HepG2 (cell line): ENCODE data around the gene TMEM62. TPM values are rescaled to one million over a fixed set of nuclear protein-coding genes. Genes with fewer than 3 reads are reported as not detected.
A peak's percentile ranks its signal among the peaks of the same experiment; 100 is the strongest.

Experiments used
- ATAC-seq: fragments of 200-7000 bp; cut with Tn5 transposase; 3 replicates; pipeline ENCODE4 v1.9.1; 2020; ENCODE audit warnings: mild to moderate bottlenecking, moderate library complexity
- BruUV-seq: library from RNA; stranded (reverse); fragments of 400-500 nt; replicated peaks from 2 replicates; lab custom pipeline; 2021; lab: Mats Ljungman, UMichigan
- CTCF ChIA-PET: fragments of 300-600 bp; formaldehyde crosslinking; extraction: SDS; loops from one replicate; lab custom pipeline; 2021; ENCODE audit warnings: low total read pairs, inconsistent platforms, low intra/inter-chr PET ratio; lab: Yijun Ruan, JAX
- POLR2A ChIA-PET: fragments of 350-600 bp; sonication (Branson Sonifier 250); formaldehyde crosslinking; loops from one replicate; lab custom pipeline; 2020; ENCODE audit warnings: antibody characterized with exemption, inconsistent platforms; lab: Yijun Ruan, JAX
- DNase-seq: peaks from one replicate; pipeline ENCODE4 v3.0.0-alpha.2; 2015; ENCODE audit warnings: low spot score
- FAIRE-seq: peaks from 3 replicates; lab custom pipeline; 2011; peaks lifted over from hg19 to GRCh38; lab: Jason Lieb, UNC
- H2AFZ ChIP-seq: one replicate; pipeline ENCODE4 v1.6.1; 2011; ENCODE audit warnings: low read length, inconsistent platforms
- H3K27ac ChIP-seq: fragments of 300-600 bp; 3 replicates; pipeline ENCODE4 v1.8.0; 2011; ENCODE audit warnings: mixed run types, mild to moderate bottlenecking, mixed read lengths, low read length, inconsistent platforms; ENCODE audit not compliant: insufficient read depth; ENCODE audit errors: extremely low read length
- H3K27me3 ChIP-seq, 2 experiments: fragments of 200-600 bp in 1 of 2; 2 replicates in 1 of 2; 3 replicates in 1 of 2; pipeline versions ENCODE4 v1.6.0 to v1.8.0; 2011; ENCODE audit warnings: low read length in 2 of 2, mild to moderate bottlenecking in 2 of 2, moderate library complexity in 2 of 2, inconsistent platforms in 1 of 2; ENCODE audit not compliant: insufficient read depth in 2 of 2, control insufficient read depth in 1 of 2
- H3K36me3 ChIP-seq, 2 experiments: fragments of 200-600 bp in 1 of 2; replicated peaks in 1 of 2; 2 replicates in 1 of 2; 3 replicates in 1 of 2; pipeline versions ENCODE4 v1.5.1 to v1.8.0; 2011; ENCODE audit warnings: low read length in 2 of 2, inconsistent platforms in 1 of 2; ENCODE audit not compliant: insufficient read depth in 2 of 2, control insufficient read depth in 1 of 2
- H3K4me1 ChIP-seq: 2 replicates; pipeline ENCODE4 v1.5.1; 2012; ENCODE audit warnings: low read length, inconsistent platforms; ENCODE audit not compliant: insufficient read depth
- H3K4me2 ChIP-seq: 2 replicates; pipeline ENCODE4 v1.6.0; 2011; ENCODE audit warnings: low read depth, low read length, inconsistent platforms
- H3K4me3 ChIP-seq, 3 experiments: fragments of 200-600 bp in 1 of 3; sonication (generic), shearing (Covaris generic) in 1 of 3; replicated peaks in 1 of 3; 2 replicates each; pipeline ENCODE4 v1.5.1; 2011 to 2016; ENCODE audit warnings: low read length in 3 of 3, inconsistent platforms in 2 of 3, low read depth in 2 of 3, mild to moderate bottlenecking in 2 of 3, control low read depth in 1 of 3, mixed read lengths in 1 of 3; ENCODE audit not compliant: insufficient read depth in 1 of 3
- H3K79me2 ChIP-seq: one replicate; pipeline ENCODE4 v1.6.1; 2011; ENCODE audit warnings: low read length, inconsistent platforms; ENCODE audit not compliant: insufficient read depth
- H3K9ac ChIP-seq: 2 replicates; pipeline ENCODE4 v1.6.0; 2011; ENCODE audit warnings: mild to moderate bottlenecking, low read depth, low read length, inconsistent platforms; ENCODE audit not compliant: insufficient read depth
- H3K9me3 ChIP-seq: 2 replicates; pipeline ENCODE4 v1.5.1; 2012; ENCODE audit warnings: mild to moderate bottlenecking, low read length
- H4K20me1 ChIP-seq: 2 replicates; pipeline ENCODE4 v1.6.0; 2011; ENCODE audit warnings: inconsistent platforms, mild to moderate bottlenecking, low read length, moderate library complexity; ENCODE audit not compliant: insufficient read depth
- BRCA1 ChIP-seq: sonication (generic); formaldehyde crosslinking; IDR thresholded peaks from 2 replicates; pipeline ENCODE4 v1.4.0; 2020; ENCODE audit warnings: missing genetic modification reagents
- E2F5 ChIP-seq: sonication (generic); formaldehyde crosslinking; conservative IDR thresholded peaks from 2 replicates; pipeline ENCODE4 v1.4.0; 2020; ENCODE audit warnings: missing genetic modification reagents
- NRL ChIP-seq: sonication (generic); formaldehyde crosslinking; IDR thresholded peaks from 2 replicates; pipeline ENCODE4 v1.5.0; 2020; ENCODE audit warnings: missing genetic modification reagents, mild to moderate bottlenecking, moderate library complexity, borderline replicate concordance
- POLR2G ChIP-seq: fragments of 200-400 bp; formaldehyde crosslinking; IDR thresholded peaks from 2 replicates; pipeline ENCODE4 v1.6.1; 2018; ENCODE audit warnings: mild to moderate bottlenecking, low read depth, low read length, moderate library complexity
- RAD51 ChIP-seq: fragments of 450-650 bp; IDR thresholded peaks from 2 replicates; pipeline ENCODE4 v1.6.1; 2016; ENCODE audit warnings: borderline replicate concordance
- SMARCC2 ChIP-seq: fragments of 450-650 bp; IDR thresholded peaks from 2 replicates; pipeline ENCODE4 v1.6.1; 2017; ENCODE audit warnings: antibody characterized with exemption, mild to moderate bottlenecking
- SP5 ChIP-seq: IDR thresholded peaks from 2 replicates; pipeline ENCODE4 v1.6.1; 2016; ENCODE audit warnings: low read depth, borderline replicate concordance
- THAP11 ChIP-seq: IDR thresholded peaks from 2 replicates; pipeline ENCODE4 v1.6.1; 2016; ENCODE audit warnings: missing biosample characterization, missing genetic modification reagents
- ZBTB42 ChIP-seq: sonication (generic); formaldehyde crosslinking; IDR thresholded peaks from 2 replicates; pipeline ENCODE4 v1.5.0; 2020; ENCODE audit warnings: mild to moderate bottlenecking, missing genetic modification reagents
- ZNF749 ChIP-seq: sonication (generic); formaldehyde crosslinking; IDR thresholded peaks from 2 replicates; pipeline ENCODE4 v1.8.0; 2022; ENCODE audit warnings: mild to moderate bottlenecking, missing genetic modification reagents, moderate library complexity, borderline replicate concordance
- ZNF770 ChIP-seq: sonication (generic); formaldehyde crosslinking; IDR thresholded peaks from 2 replicates; pipeline ENCODE4 v1.5.0; 2020; ENCODE audit warnings: mild to moderate bottlenecking, missing genetic modification reagents
- ZSCAN30 ChIP-seq: sonication (generic); formaldehyde crosslinking; IDR thresholded peaks from 2 replicates; pipeline ENCODE4 v1.5.0; 2020; ENCODE audit warnings: mild to moderate bottlenecking, missing genetic modification reagents
- WGBS: methylation state at CpG from one replicate; pipeline ENCODE4 v1.1.6; 2017; ENCODE audit warnings: low lambda C conversion rate; 5-methylcytosine and 5-hydroxymethylcytosine counted together
- in situ Hi-C: cut with HindIII; loops from 2 replicates; pipeline ENCODE4 v1.10.0; 2017; ENCODE audit warnings: low pct_unique_long_range_greater_than_20kb; ENCODE audit not compliant: extremely low pct_ligation_motif_present
- intact Hi-C: fragments of 100-400 bp; cut with micrococcal nuclease; formaldehyde crosslinking; loops from one replicate; pipeline ENCODE4 v1.10.0; 2022; ENCODE audit not compliant: unreplicated experiment
- polyA plus RNA-seq, 8 experiments: library from polyadenylated mRNA; depleted of rRNA in 3 of 8; stranded (reverse) in 7 of 8; unstranded in 1 of 8; fragments of >200 nt; fragmentation: Illumina TruSeq in 4 of 8; extraction: Trizol in 4 of 8; gene quantifications; 2 replicates each; pipeline versions ENCODE4 v1.2.1 to v1.2.3, GENCODE V29; 2011 to 2016; ENCODE audit warnings: low read depth in 4 of 8, missing spikeins in 1 of 8, mixed read lengths in 1 of 8; ENCODE audit not compliant: insufficient read depth in 1 of 8
- total RNA-seq, 5 experiments: library from RNA; depleted of rRNA; stranded (reverse); fragments of >200 nt; fragmentation: Illumina TruSeq; extraction: Trizol; gene quantifications; 2 replicates each; pipeline ENCODE4 v1.2.3, GENCODE V29; 2016; ENCODE audit warnings: low read depth in 1 of 5
- TF ChIP-seq, protein P1 (sequence below): IDR thresholded peaks from 2 replicates; pipeline ENCODE4 v1.6.1; 2018; ENCODE audit warnings: missing genetic modification reagents, mild to moderate bottlenecking, missing compliant biosample characterization
- TF ChIP-seq, protein P2 (sequence below): sonication (generic); formaldehyde crosslinking; IDR thresholded peaks from 2 replicates; pipeline ENCODE4 v1.5.0; 2020; ENCODE audit warnings: missing genetic modification reagents

Gene TMEM62
- total and polyA plus RNA-seq, 2 of the 13 experiments (the other 11 are each of a cell fraction or from before 2014, with no cell fraction given), result 14.2 to 20.9 TPM

GRCh38 chr15:43121863-43122262, 11.5 kb upstream of the TMEM62 start:
- H3K27ac ChIP-seq, result no peak overlapping the region
- 7% methylated on average over 2 of the region's 2 CpGs for WGBS
- H3K4me3 ChIP-seq, result peak overlapping the region in 1 of 3 experiments; percentile 70; a peak in 1 of 6 replicates
- no peaks in the 10 kb centered on the region for H4K20me1 ChIP-seq
- DNase-seq, result no peak
- peak overlapping the region; percentile 66 for H2AFZ ChIP-seq
- ChIA-PET POLR2A (interaction anchor here (1.5 kb wide), 1 partner anchor 11 kb away, joined by 6 read pairs; the partner anchor contains the start of gene TMEM62), CTCF (no interaction called here)
- in situ Hi-C loops (no loop called here), intact Hi-C loops (no loop called here)
- H3K79me2 ChIP-seq, result no peaks in the 10 kb centered on the region
- H3K9ac ChIP-seq, result no peak overlapping the region
- no TSS peak for BruUV-seq
- TF ChIP-seq NRL (no peak), BRCA1 (CRISPR knock-in tag) (no peak), ZNF770 (no peak), POLR2G (no peak)
- no peaks in the 10 kb centered on the region; a peak in 1 of 5 replicates for H3K27me3 ChIP-seq
- no peak for ATAC-seq
- peaks cover 52% of the 10 kb centered on the region for H3K4me1 ChIP-seq
- H3K36me3 ChIP-seq, result no peaks in the 10 kb centered on the region
- FAIRE-seq, result no peak
- no peaks in the 10 kb centered on the region for H3K9me3 ChIP-seq
- peak overlapping the region; percentile 97 for H3K4me2 ChIP-seq

DNA sequence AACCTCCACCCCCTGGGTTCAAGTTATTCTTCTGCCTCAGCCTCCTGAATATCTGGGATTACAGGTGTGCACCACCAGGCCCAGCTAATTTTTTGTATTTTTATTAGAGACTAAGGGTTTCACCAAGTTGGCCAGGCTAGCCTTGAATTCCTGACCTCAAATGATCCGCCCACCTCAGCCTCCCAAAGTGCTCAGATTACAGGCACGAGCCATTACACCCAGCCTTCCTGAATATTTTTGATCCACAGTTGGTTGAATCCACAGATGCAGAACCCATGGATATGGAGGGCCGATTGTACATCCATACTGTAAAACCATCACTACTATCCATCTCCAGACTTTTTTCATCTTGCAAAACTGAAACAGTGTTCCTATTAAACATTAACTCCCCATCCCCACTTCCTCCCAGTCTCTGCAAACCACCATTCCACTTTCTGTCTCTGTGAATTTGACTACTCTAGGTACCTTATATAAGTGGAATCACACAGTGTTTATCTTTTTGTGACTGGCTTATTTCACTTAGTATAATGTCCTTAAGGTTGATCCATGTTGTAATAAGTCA, 8.2 kb upstream of the TMEM62 start:
- in situ Hi-C loops, result no loop called here
- Histone ChIP-seq H4K20me1 (no peaks in the 10 kb centered on the region), H3K4me2 (peak overlapping the region; percentile 69), H3K4me3 (peak overlapping the region; percentile 10 to 38 (median 11); a peak in 4 of 6 replicates), H3K27me3 (no peaks in the 10 kb centered on the region; a peak in 1 of 5 replicates), H3K79me2 (no peaks in the 10 kb centered on the region), H3K9ac (no peak overlapping the region), H3K36me3 (no peaks in the 10 kb centered on the region), H3K27ac (no peak overlapping the region), H2AFZ (no peak overlapping the region), H3K9me3 (peaks cover 5% of the 10 kb centered on the region; the same call in 1 of the 2 replicates), H3K4me1 (peaks cover 76% of the 10 kb centered on the region)
- ChIA-PET CTCF (no interaction called here), POLR2A (no interaction called here)
- ATAC-seq, result peak; percentile 34; the same call in 2 of the 3 replicates
- intact Hi-C loops, result no loop called here
- no TSS peak for BruUV-seq
- FAIRE-seq, result no peak
- 4% methylated on average over 3 of the region's 3 CpGs for WGBS
- DNase-seq, result peak; percentile 36
- TF ChIP-seq ZNF749 (CRISPR knock-in tag), result no peak
- TF ChIP-seq SP5, result peak; percentile 32; the same call in 1 of the 2 replicates
- no peak for TF ChIP-seq RAD51
- TF ChIP-seq, protein P1, sequence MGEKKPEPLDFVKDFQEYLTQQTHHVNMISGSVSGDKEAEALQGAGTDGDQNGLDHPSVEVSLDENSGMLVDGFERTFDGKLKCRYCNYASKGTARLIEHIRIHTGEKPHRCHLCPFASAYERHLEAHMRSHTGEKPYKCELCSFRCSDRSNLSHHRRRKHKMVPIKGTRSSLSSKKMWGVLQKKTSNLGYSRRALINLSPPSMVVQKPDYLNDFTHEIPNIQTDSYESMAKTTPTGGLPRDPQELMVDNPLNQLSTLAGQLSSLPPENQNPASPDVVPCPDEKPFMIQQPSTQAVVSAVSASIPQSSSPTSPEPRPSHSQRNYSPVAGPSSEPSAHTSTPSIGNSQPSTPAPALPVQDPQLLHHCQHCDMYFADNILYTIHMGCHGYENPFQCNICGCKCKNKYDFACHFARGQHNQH (CRISPR knock-in tag), result 0 out of 2 replicates have a peak, but pooled peaks have one; percentile 21
- no peak for TF ChIP-seq THAP11 (CRISPR knock-in tag)
- no peak for TF ChIP-seq ZBTB42 (CRISPR knock-in tag)
- TF ChIP-seq SMARCC2, result no peak
- TF ChIP-seq, protein P2, sequence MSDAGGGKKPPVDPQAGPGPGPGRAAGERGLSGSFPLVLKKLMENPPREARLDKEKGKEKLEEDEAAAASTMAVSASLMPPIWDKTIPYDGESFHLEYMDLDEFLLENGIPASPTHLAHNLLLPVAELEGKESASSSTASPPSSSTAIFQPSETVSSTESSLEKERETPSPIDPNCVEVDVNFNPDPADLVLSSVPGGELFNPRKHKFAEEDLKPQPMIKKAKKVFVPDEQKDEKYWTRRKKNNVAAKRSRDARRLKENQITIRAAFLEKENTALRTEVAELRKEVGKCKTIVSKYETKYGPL (CRISPR knock-in tag), result no peak
- no peak for TF ChIP-seq E2F5 (CRISPR knock-in tag)
- TF ChIP-seq ZSCAN30 (CRISPR knock-in tag), result no peak
